GM19372 (cell line): ENCODE data around the gene GRIK4.
"Not testable (repeated sequence)": the region's sequence is repeated elsewhere in the genome, so short reads cannot be mapped to it uniquely, and the experiment has no call there.

ENCODE experiments used
- ATAC-seq: cut with Tn5 transposase; IDR thresholded peaks from one replicate; pipeline ENCODE4 v1.9.1; 2021; ENCODE audit warnings: mild to moderate bottlenecking, low read depth, moderate library complexity; ENCODE audit not compliant: unreplicated experiment

Gene GRIK4

DNA sequence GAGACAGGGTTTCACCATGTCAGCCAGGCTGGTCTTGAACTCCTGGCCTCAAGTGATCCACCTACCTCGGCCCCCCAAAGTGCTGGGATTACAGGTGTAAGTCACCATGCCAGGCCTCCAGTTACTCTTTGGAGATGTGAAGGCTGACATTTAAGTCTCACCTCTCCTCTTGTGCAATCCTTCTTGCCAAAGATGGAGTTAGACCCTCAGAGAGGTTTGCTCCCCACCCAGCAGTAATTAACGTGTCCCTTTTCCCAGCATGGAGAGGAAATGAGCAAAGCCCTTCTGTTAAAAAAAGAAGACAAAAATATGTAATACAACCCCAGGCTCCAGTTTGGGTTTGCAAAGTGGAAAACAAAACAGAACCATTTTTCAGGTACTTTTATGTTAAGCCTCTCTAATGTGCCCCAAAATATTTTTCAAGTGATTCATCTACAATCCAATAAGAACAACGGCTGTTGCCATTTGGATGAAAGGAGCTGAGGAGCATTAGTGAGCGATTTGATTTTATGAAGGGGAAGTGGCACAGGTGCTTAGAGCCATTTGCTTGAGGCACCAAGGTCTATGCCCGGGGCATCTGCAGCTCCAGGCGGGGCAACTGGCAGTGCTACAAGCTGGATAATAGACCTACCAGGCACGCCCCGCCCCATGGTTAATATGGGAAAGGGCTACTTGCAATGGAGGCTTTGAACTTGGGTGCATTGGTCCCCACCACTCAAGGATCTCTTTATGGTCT, 57.2 kb downstream of the GRIK4 start:
- no peak for ATAC-seq

DNA sequence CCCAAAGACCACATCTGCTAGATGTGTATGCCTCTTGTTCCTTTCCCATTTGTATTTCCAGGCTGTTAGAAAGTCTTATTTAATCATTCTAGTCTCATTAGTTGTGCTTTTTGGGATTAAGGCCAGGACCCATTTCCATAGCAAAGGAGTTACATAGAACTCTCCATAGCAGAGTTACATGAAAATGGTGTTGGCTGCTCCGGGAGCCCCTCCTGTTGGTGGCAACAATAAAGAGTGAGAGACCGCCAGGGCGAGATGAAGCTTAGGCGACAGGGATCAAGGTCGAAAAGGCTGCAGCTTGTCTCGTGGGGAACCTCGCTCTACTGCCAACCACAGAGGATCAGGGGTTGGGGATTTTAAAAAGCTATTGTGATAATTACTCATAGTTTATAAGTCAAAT, 58.3 kb downstream of the GRIK4 start:
- ATAC-seq: no peak

DNA sequence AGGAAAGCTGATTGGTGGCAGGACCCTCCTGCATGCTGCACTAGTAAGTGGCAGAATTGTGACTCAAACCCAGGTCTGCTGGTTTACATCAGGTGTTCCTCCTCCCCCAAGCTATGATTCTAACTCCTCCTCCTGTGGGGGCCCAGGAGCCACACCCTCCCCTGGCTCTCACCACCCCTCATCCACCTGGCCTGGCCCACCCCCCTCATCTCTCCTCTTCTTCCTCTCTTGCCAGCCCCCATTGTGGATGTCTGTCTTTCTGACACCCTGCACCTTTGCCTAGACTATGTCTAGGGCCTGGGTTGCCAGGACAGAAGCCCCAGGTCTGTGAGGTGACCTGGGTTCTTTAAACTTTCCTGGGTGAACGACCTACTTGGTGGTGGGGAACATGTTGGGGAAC, 59.9 kb downstream of the GRIK4 start:
- no peak for ATAC-seq

DNA sequence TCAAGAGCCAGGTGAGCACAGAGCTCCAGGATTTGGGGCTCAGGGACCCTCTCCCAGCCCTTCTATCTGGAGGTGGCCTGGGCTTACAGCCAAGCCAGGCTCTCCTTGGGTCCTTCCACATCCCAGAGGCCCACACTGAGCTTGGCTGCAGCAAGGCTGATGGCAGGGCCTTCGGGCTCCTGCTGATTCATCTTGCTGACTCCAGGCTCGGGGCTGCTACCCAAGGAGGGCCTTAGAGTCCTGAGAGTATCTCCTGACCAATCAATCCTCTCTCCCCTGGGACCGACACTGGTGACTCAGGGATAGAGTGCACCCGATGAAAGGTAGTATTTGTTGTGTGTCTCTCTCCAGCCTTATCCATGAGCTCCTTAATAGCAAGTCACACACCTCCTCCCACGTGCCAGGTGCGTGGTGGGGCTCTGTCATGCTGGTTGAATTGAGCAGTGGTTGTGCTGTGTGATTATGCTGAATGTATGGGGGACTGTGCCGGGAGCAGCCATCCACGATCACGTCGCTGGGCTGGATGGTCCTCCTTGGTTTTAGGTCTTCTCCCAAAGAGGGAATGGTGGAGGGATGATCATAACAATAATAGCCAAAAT, 62.3 kb downstream of the GRIK4 start:
- ATAC-seq: no peak

DNA sequence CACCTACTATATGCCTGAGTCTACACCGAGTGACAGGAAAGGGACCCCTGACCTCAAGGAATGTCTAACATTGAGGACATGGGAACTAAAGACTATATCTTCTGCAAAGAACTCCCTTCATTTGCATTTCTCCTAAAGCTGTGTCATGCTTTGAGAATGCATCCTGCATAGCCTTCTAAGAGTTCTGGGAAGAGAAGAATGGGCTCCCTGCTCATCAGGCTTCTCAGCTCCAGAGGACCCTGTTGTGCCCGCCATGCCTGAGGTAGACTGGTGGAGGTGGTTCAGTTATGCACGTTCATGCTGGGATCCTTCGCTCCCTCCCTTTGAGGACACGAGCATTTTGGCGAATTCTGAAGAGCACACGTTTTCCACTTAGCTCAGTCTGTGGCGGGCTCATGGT, 63.3 kb downstream of the GRIK4 start:
- no peak for ATAC-seq

DNA sequence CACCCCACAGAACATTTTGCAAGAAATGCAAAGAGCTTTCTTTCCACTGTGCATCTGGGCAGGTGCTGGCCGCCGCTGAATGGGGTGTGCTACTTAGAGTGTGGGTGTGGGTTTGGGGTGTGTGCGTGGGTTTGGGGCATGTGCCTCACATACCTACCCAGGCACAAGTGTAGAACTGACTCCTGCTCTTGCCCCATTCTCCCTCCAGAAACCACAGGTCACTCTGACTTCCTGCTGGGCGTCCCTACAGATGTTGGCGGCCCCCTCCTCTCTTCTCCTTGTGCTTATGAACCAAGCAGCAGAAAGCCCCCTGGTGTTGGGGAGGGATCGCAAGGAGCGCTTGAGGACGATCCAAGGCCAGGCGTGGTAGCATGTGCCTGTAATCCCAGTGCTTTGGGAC, 63.9 kb downstream of the GRIK4 start:
- ATAC-seq: no peak

DNA sequence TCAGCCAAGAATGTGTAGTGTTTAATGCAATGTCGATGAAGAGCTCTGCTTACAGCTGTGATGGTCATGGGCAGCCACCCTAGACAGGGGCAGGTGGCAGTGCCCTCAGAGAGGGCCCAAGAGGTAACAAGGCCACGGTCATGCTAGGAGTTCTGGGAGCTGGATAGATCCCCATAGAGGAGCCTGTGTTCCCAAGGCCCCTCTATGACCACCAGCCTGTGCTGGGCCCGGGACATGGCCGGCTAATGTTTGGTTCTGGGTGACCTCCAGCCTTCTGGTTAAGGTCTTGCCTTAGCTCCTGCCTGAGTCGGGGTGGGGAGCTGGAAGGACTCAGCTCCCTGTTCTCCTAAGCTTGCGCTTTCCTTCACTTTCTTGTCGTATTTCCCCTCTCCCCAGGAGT, 65.1 kb downstream of the GRIK4 start:
- ATAC-seq: no peak

DNA sequence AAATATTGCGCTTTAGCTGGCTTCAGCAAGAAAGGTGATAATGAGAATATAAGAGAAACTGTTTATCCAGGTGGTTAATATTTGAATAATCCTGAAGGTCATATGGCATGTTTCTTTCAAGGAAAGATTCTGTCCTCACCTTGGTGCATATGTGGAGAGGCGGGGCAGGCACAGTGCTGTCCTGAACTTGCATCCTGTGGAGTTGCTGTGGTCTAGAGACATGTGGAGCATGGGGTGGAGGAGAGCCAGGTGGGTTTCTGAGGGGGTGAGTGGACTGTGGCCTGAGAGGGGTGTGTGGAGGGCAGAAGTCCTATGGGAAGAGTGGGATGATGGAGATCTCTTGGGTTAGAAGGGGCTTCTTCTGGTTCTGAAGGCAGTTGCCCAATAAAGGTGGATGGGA, 65.5 kb downstream of the GRIK4 start:
- no peak for ATAC-seq

DNA sequence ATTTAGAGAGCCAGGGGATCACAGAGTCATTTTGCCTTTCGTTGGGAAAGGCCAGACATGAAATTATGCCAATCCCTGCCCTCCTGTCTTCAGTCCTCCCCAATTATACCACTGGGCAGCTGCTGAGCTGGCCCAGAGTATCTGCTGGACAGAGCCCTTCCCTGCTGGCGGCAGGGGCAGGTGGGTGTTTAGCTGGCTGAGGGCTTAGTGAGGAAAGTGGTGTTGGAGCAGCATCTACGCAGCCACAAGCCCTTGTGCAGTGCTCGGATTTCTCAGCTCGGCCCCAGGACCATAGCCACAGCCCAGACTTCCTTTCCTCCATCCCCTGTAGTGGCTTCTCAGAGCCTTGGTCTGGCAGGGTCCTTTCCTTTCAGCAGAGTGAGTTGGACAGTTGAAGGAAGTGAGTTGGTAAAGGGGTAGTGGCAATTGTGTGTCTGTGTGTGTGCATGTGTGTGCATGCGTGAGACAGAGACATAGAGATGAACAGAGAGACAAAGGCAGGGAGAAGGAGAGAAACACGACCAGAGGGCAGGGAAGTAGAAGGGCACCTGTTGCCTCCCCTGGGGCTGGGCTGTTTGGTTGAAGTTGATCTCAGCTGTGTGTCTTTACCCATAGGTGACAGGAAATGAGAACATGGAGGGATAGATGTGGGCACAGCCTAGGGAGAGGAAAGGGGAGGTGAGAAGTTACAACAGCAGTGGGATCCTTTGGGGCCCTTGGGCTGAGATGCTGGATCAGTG, 66.2 kb downstream of the GRIK4 start:
- ATAC-seq: no peak

DNA sequence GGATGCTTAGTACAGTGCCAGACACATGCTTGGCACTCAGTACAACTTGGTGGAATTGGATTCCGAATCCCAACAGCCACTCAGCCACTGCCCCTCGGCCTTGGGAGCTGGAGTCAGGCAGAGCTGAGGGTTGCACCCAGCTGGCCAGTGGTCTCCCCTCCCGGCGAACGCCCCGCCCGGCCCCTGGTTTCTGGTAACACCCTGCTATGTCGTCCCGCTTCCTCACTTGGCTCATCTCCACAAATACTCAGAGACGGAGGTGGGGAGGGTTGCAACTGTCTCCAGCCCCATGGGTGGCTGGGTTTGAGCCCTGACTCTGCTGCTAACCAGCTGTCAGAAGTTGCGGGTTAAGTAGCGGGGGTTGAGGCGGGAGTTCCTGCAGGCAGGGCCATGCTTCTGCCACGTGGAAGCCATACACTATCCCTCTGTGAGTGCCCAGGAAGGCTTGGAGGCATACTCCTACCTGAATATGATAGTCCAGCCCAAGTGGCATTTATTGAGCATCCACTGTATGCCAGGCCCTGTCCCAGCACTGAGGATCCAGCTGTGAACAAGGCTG, 67.1 kb downstream of the GRIK4 start:
- ATAC-seq: no peak

DNA sequence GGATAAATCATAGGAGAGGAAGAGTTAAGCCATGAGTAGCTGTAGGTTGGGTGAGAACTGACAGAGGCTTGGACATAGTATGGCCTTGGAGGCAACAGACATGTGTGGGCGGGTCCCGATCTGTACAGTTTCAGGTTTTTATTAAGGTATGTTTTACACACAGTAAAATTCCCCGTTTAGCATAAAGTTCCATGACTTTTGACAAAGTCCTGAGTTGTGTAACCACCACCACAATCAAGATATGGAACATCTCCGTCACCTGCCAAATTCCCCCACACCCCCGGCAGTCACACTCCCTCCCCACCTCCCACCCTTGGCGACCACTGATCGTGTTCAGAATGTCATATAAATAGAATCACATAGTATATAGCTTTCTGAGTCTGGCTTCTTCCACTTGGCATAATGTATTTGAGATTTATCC, 68.1 kb downstream of the GRIK4 start:
- ATAC-seq: peak; percentile 67

DNA sequence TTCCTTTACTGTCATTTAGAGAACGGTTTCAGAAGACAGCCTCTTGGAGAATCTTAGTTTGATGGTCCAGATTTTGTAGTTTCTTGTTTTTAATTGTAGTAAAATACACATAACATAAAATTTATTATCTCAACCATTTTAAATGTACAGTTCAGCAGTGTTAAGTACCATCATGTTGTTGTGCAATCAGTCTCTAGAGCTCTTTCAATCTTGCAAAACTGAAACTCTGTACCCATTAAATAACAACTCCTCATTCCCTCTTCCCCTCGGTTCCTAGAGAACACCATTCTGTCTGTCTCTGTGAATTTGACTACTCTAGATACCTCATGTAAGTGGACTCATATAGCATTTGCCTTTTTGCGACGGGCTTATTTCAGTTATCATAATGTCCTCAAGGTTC, 69.8 kb downstream of the GRIK4 start:
- no peak for ATAC-seq

DNA sequence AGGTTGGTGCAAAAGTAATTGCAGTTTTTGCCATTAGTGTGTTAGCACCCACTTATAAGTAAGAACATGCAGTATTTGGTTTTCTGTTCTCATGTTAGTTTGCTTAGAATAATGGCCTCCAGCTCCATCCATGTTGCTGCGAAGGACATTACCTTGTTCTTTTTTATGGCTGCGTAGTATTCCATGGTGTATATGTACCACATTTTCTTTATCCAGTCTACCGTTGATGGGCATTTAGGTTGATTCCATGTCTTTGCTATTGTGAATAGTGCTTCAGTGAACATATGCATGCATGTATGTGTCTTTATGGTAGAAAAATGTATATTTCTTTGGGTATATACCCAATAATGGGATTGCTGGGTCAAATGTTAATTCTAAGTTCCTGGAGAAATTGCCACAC, 71.0 kb downstream of the GRIK4 start:
- not testable (repeated sequence) for ATAC-seq

DNA sequence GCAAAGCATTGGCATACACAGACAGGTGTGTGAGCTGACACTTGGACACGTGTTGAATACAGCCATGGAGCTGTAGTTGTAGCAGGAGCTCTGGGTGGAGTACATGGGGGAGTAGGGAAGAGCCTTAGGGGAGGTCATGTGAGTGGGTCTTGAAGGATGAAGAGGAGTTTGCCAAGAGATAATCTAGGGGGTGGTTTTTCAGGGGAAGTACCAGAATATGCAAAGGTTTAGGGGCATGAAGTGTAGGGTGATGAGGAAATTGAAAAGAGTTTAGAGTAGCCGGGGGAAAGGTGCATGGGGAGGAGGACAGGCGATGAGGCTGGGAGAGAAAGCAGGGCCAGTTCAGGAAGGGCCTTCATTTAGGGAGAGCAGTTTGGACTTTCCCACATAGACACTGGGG, 74.5 kb downstream of the GRIK4 start:
- no peak for ATAC-seq

DNA sequence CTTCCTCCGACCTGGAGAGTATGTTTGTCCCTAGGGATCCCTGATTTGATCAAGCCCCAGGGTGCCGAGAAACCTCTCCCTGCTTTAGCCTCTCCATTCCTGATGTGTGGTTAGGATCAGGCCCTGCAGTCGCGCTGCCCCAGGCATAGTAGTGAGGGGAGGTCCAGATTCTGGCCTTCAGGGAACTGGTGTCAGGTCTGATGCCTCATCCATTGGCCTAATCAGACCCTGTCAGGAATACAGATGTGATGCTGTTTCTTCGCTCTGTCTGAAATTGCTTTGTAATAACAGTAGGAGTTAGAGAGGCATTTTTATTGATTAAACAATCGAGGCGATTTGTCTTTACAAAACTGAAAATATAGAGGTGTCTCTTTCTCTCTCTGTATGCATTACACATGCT, 75.2 kb downstream of the GRIK4 start:
- ATAC-seq: no peak

DNA sequence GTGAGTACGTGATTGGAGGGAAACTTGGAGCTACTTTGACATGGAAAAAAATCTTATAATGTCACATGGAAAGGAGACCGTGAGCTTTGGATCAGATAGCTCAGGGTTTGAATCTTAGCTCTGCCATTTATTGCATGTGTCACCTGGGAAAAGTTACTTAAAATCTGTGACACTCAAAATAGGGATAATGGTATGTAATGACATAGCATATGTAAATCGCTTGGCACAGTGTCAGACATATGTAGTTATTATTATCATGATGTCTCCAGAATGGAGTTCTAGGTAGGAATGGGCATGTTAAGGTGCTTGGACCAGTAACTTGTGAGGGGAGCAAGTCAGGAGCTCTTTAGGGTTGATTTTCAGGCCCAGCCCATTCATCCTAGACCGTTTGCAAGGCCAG, 75.8 kb downstream of the GRIK4 start:
- no peak for ATAC-seq

DNA sequence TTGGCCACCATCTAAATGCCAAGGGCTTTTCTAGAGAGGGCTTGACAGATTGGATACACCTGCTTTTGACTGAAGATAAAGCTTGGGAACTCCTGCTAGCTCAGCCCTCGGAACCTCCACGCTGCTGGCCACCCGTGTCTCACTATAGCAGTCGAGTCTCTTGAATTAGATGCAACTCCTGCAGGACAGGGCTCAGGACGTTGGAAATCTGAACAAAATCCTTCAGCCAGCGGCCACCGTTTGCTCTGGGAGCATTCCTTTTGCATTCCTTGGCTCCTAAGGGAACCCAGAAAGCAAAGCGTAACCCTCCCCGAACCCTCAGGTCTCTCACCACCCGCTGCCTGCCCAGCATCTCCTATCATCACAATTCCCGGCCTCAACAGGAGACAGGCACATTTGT, 77.8 kb downstream of the GRIK4 start:
- no peak for ATAC-seq

DNA sequence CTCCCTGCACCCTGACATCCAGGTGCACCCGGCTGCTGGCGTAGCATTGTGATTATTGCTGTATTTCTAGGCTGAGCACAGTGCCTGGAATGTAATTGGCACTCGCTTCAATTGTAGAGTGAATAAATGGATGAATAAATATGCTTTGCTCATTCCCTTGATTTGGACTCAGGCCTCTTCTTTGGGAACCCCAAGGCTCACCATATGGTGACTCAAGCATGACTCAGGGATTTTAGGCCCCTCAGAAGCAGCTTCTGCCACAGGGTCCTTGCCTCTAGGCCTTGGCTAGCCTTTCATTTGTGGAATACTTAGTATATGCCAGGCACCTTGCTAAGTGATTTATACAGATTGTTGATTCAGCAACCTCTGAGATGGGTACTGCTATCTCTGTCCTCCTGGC, 78.9 kb downstream of the GRIK4 start:
- no peak for ATAC-seq

DNA sequence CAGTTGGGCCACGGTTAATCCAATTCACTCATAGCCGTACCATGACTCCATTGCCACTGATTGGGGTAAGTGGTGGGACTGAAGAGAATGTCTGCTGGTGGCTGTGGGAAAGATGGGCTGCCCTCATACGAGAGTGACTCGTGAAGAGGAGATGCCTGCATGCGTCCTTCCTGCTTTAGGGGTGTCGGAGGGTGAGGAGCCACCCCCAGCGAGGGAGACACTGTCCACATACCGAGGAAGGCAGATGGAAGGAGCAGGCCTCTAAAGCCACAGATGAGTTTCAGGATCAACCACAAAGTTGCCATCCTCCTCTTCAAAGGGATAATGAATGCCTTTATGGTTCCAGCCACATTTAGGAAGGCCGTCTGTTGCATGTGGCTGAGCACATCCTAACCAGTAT, 83.2 kb downstream of the GRIK4 start:
- no peak for ATAC-seq

DNA sequence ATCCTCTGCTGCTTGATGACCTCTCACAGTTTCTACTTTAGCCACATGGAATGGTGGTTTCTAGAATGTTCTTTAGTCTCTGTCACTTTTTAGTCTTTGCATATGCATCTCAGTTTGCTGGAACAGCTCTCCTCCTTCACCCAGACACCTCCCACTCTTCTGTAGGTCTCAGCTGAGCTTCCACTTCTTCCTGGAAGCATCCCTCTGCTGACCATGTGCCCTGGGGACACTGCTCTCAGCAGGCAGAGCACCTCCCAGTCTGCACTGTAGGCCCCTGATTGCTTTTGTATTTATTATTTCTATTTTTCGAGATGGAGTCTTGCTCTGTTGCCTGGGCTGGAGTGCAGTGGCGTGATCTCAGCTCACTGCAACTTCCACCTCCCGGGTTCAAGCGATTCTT, 84.0 kb downstream of the GRIK4 start:
- ATAC-seq: no peak
